Measurements from ENCODE around the gene CCDC85C. TPM values are rescaled to one million over a fixed set of nuclear protein-coding genes. Genes with fewer than 3 reads are reported as not detected.

Gene CCDC85C
- total RNA-seq, 1 donor from 2014 or later: 5.2 TPM

- DNase-seq (ENCODE audit: low spot score): no peak
These were observed 13.1 kb downstream of the CCDC85C start for GRCh38 chr14:99590746-99591555.

GRCh38 chr14:99589651-99590530 lies 14.1 kb downstream of the CCDC85C start:
- DNase-seq (ENCODE audit: low spot score): no peak

GRCh38 chr14:99589031-99589441 lies 15.0 kb downstream of the CCDC85C start:
- DNase-seq (ENCODE audit: low spot score): no peak

GRCh38 chr14:99587460-99588278 lies 16.3 kb downstream of the CCDC85C start:
- DNase-seq (ENCODE audit: low spot score): no peak

GRCh38 chr14:99586761-99587459 lies 17.1 kb downstream of the CCDC85C start:
- no peak for DNase-seq (ENCODE audit: low spot score)

- DNase-seq (ENCODE audit: low spot score): no peak
These were observed 17.8 kb downstream of the CCDC85C start for GRCh38 chr14:99586054-99586760.

- no peak for DNase-seq (ENCODE audit: low spot score)
These were observed 19.2 kb downstream of the CCDC85C start for GRCh38 chr14:99584823-99585222.

GRCh38 chr14:99581938-99582337 lies 22.1 kb downstream of the CCDC85C start:
- DNase-seq (ENCODE audit: low spot score): no peak

GRCh38 chr14:99581374-99581773 lies 22.6 kb downstream of the CCDC85C start:
- no peak for DNase-seq (ENCODE audit: low spot score)

GRCh38 chr14:99579903-99580571 lies 24.0 kb downstream of the CCDC85C start:
- DNase-seq (ENCODE audit: low spot score): no peak

GRCh38 chr14:99579120-99579836 lies 24.7 kb downstream of the CCDC85C start:
- DNase-seq (ENCODE audit: low spot score): no peak

GRCh38 chr14:99578541-99579101 lies 25.4 kb downstream of the CCDC85C start:
- no peak for DNase-seq (ENCODE audit: low spot score)

GRCh38 chr14:99576761-99577705 lies 27.0 kb downstream of the CCDC85C start:
- DNase-seq (ENCODE audit: low spot score): no peak

- DNase-seq (ENCODE audit: low spot score): no peak
These were observed 27.7 kb downstream of the CCDC85C start for GRCh38 chr14:99576304-99576703.

GRCh38 chr14:99575043-99576023 lies 28.7 kb downstream of the CCDC85C start:
- no peak for DNase-seq (ENCODE audit: low spot score)
